Fibroblast of peridontal ligament (primary cell): ENCODE results near the gene MYCBP2.
"Not testable (repeated sequence)": the region's sequence is repeated elsewhere in the genome, so short reads cannot be mapped to it uniquely, and the experiment has no call there.

Experiments used
- DNase-seq: peaks from one replicate; pipeline ENCODE4 v3.0.0-alpha.2; 2010; ENCODE audit errors: extremely low read depth

MYCBP2 gene

DNA sequence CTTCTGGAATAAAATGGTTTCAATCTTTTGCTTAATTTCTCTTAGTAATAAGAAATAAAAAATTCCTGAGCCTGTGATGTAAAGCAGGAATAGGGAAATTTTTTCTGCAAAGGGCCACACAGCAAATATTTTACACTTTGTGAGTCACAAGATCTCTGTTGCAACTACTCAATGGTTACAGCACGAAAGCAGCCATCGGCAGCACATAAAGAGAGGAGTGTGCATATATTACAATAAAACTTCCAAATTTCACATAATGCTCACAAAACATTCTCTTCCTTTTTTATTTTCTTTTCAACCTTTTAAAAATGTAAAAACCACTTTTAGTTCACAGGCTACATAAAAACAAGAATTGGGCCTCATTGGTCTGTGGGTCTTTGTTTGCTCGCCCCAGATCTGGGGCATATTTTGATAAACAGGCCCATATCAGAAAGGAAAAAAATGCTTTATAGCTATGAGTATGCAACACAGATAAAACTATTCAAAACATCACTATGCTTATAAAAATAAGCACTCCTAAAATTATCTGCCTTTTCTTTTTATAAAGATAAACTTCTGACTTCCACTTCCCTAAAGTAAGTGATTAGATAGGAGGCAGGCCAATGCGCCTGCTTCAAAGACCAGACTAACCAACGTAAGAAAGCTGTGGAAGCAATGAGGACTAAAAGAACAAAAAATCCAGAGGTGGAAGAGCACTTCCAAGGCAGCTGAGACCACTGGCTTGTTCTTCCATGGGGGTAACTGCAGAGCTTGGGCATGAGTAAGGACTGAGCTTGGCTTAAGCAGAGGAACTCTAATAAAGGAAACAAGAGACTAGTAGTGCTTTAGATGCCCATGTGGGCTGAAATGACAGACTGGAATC lies 26.5 kb downstream of the MYCBP2 start:
- DNase-seq = peak; percentile 78

DNA sequence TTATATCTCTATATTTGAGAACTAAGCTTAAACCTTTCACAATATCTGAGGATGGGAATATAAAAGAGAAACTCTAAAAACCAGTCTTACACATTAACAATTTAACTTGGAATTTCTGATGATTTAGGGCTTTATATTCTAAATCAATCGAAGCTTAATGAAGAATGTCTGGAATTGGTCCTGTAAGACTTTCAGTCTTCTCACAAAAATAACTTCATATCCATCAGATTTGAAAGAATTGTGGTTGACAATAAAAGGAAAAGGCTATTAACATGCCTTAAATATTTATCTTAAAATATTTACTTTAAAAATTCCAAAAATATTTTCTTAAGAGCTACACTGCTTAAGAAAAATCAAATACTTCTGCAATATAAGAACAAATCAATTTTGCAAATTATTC lies 27.3 kb downstream of the MYCBP2 start:
- peak; percentile 11 for DNase-seq

DNA sequence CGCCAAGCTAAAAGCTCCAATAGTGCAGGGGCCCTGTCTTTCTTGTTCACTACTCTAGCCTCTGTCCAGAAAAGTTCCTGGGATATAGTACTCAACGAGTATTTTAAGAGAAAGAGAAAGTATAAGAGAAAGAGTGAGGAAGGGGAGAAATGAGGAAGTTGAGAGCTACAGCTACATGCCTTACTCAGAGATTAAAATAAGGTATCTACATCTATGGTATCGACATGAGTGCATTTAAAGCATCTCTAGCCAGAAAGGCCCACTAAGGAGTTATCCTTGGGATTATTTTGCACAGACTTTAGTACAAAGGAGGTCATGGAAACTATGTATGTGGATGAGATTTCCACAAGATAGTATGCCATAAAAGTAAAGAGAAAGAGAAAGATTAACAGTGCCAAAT lies 28.5 kb downstream of the MYCBP2 start:
- no peak for DNase-seq

DNA sequence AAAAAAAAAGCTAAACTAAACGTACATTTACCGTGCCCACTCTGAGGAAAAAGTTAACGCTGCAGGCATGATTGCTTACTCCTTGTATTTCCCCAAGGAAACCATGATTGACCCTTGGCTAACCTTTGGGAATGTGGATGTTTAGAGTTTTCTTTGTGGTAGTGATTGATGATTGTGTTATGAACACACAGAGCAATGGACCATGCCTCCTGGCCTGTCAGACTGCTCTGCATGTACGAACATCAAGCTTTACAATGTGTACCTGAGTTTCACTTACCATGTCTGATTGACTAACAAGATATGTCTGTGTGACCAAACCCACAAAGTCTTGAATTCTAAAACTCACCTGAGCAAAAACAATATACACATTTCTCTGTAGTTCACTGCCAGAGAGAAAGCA lies 35.1 kb downstream of the MYCBP2 start:
- no peak for DNase-seq

DNA sequence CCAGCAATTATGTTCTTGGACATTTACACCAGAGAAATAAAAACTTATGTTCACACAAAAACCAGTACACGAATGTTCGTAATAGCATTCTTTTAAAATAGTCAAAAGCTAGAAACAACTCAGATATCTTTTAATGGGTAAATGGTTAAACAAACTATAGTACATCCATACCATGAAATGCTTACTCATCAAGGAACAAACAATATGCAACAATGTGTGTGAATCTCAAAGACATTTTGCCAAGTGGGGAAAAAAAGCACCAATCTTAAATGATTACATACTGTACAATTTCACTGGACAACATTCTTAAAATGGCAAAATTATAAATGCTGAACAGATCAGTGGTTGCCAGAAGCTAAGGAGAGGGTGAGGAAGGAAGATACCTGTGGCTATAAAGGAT lies 36.6 kb downstream of the MYCBP2 start:
- no peak for DNase-seq

DNA sequence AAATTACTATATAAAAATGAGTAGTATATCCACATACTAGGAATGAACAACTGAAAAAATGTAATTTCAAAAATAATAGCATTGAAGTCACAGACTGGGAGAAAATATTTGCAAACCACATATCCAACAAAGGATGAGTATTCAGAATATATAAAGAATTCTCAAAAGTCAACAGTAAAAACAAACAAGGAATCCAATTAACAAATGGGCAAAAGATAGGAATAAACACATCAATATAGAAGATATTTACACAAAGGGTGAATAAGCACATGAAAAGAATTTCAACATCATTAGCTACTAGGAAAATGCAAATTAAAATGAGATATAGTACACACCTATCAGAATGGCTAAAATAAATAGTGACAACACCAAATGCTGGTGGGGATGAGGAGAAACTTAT lies 37.0 kb downstream of the MYCBP2 start:
- no peak for DNase-seq

DNA sequence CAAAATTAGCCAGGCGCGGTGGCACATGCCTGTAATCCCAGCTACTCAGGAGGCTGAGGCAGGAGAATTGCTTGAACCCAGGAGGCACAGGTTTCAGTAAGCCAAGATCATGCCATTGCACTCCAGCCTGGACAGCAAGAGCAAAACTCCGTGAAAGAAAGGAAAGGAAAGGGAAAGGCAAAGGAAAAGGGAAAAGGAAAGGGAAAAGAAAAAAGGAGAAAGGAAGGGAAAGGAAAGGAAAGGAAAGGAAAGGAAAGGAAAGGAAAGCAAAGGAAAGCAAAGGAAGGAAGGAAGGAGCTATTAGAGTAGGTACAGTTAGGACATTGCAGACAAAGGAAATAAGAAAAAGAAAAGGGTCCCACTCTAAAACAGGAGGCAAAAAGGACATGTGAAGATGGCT lies 41.3 kb downstream of the MYCBP2 start:
- not testable (repeated sequence) for DNase-seq

DNA sequence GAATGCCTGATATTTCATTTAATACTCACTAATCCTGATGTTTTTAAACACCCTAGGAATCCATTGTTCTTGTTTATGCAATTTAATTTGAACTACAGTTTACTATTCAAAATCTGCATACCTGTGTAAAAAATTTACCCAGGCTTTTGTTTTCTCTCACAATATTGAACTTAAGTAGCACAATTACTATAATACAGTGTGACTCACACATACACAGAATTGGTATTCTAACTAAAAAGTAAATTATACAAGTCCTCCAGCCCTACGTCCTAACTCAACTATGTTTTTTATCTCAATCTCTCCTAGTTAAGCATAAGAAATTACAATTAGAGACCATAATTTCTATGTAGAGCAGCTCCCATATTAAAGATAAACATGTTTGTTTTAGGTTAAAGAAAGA lies 41.8 kb downstream of the MYCBP2 start:
- no peak for DNase-seq

DNA sequence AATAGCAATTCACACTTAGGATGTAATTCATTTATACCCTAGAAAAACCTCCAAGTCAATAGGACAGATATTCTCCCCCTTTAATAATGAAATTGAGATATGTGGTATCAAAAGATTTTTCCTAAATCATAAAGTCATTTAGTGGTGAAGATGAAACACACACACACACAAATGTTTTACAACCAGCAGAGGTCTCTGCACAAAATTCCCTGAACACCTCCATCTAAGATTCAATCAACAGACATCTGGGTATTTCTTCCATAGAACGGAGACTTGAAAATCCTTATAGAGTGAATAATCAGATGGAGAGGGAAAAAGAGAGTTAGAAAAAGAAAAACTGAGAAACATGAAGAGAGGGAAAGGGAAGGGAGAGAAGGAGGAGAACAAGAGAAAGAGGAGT lies 52.8 kb downstream of the MYCBP2 start:
- DNase-seq = no peak

DNA sequence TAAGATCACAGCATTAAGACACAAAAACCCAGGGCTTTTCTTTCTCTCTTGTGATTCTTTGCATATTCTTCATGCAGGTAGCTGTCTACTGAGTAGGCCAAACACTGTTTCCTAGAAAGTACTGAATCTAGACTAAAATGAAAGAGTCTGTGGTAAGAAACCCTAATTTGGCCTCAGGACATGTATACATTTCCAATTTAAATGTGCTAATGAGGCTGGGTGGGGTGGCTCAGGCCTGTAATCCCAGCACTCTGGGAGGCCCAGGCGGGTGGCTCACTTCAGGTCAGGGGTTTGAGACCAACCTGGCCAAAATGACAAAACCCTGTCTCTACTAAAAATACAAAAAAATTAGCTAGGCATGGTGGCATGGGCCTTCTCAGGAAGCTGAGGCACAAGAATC lies 57.8 kb downstream of the MYCBP2 start:
- no peak for DNase-seq

DNA sequence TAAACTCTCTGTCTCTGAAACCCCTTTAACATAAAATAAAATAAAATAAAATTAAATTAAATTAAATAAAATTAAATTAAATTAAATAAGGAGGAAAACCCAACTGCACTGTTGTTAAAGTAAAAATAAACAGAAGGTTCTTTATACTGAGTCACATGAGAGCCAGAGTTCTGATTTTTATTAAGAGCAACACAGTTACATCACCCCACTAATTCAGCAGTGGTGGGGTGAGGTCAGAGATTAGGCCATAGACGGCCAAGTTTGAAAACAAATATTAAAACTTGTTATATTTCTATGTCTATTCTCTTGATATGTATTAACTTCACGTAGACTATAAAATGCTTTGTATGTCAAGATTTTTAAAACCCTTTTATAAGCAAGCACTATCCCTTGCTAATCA lies 59.5 kb downstream of the MYCBP2 start:
- DNase-seq = peak; percentile 20

DNA sequence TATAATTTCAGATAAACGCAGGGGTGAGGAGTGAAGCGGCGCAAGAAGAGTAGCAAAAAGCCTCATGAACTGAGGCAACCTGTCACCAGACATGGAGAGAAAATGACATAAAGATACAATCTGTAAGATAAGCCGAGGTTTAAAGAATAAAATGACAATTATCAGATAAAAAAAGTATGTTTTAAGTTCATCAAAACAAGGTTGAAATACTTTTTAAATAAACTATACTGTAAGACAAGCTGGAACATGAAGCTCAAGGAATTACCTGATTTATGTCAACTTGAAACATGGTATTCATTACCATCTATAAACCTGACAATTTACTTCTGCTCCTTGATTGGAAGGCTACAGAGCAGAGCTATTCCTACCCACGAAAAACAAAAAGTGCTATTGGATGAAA lies 61.6 kb downstream of the MYCBP2 start:
- DNase-seq = no peak

DNA sequence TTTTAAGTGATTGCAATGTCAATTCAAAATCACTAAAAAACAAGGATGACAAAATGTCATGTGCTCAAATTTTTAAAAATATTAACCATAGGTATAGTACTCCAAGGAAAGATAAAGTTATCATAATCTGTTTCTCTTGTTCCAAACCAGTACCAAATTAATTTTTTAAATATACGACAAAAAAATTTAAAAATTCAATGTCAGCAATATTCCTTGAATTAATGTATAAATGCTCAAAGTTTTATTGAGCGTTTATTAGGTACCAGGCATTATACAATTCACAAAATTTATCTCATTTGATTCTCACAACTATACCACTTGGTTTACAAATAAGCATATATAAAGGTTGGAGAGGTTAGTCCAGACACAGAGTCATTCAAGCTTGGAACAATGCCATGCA lies 64.7 kb downstream of the MYCBP2 start:
- no peak for DNase-seq

DNA sequence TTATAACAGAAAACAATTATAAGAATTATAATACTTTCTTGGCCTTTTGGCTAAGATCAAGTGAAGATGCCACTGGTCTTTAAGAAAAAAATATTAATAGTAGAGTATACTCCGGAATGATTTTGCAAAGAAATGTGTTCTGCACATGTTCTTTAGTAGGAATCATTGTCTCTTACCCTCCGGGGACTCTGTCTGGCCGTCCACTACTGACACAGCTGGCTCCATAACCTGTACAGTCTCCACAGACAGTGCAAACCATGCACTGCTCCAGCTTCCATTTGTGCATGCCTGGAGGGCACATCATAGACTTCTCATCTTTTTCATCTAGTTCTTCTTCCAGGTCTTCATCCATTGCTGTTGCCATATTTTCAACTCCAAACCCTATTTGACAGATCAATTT lies 75.9 kb downstream of the MYCBP2 start:
- no peak for DNase-seq

DNA sequence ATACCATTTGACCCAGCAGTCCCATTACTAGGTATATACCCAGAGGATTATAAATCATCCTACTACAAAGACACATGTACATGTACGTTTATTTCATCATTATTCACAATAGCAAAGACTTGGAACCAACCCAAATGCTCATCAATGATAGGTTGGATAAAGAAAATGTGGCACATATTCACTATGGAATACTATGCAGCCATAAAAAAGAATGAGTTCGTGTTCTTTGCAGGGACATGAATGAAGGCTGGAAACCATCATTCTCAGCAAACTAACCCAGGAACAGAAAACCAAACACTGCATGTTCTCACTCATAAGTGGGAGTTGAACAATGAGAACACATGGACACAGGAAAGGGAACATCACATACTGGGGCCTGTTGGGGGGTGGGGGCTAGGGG lies 81.7 kb downstream of the MYCBP2 start:
- not testable (repeated sequence) for DNase-seq

DNA sequence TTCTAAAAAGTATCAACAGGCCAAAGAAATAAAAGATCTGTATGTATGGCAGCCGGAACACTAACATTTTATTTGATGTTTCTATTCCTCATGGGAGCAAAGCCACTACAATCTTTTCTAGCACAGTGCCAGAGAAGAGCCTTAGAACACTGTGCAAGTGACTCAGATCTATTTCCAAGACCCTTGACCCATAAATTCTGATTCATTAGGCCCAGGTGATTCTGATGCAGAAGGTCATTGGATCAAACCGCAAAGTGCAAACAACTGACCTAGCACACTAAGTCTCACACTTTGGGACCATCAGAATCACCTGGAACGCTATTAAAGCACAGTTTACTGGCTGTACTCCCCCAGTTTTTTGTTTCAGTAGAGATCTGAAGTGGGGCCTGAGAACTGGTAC lies 87.6 kb downstream of the MYCBP2 start:
- no peak for DNase-seq

DNA sequence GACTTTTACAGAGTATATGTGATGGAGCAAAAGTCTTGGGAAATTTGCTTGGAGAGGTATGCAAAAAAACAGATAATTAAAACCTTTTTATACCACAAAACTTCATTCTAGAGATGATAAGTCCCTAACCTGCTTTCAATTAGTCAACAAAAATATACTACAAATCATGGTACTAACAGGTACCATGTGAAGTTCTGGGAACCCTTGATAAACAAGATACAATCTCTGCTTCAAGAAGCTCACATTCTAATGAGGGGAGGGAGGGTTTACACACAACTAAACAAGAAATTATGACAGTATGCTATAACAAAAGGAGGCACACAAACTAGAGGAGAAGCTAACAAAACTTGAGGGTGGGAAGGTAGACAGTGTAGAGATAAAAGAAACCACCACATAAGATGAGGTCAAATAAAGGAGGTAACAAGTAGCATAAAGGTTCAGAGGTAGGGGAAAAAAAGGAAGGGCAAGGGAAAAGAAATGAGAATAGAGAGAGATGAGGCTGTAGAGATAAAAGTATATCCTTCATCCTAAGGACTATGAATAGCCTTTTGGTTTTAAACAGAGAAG lies 91.4 kb downstream of the MYCBP2 start:
- DNase-seq = no peak

DNA sequence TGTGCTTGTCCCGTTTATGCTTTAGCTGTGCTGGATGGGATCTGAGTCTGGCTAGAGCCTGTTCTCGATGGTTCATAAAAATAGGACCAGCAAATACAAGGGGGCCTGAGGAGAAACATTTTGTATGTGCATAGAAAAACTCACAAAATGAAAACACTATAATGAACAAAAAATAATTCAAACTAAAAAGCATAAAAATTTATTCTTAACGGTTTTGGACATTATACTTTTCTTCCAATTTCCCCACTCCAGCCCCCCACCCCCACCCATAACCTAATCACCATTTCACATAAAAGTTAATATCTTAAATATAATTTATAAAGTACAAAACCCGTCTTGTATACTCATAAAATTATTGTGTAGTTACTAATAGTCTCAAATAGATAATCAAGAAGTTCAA lies 93.7 kb downstream of the MYCBP2 start:
- no peak for DNase-seq

DNA sequence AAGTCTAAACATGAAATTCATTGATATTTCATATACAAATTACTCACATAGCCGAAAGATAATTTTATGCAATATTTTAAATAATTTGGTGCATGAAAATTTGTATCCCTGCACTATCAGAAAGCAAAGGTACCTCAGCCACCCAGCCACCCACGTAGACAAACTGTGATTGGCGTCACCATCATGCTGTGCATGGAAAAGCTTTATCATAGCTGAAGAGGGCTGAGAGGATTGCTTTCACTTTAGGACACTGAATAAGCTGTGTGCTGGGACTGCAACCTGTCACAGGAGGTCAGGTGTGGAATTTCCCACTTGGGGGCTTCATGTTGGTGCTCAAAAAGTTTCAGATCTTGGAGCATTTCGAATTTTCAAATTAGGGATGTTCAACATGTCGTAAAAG lies 96.3 kb downstream of the MYCBP2 start:
- DNase-seq = no peak

DNA sequence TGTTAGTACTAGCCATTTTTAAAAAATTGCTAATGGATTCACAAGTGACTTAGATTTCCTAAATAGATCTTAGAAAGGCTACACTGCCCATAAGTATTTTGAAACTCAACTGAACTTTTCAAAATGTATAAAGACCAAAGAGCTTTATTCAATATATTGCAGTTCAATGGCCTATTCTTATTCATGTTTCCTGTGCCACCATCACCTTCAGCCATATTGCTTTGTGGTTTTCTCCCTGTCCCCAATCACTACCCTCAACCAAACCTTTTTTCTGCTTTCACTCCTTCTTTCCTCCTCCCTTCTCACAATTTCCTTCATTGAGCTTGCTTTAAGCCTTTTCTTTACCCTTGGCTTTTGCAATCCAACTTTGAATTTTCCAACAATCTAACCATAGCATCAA lies 100.9 kb downstream of the MYCBP2 start:
- DNase-seq = no peak

DNA sequence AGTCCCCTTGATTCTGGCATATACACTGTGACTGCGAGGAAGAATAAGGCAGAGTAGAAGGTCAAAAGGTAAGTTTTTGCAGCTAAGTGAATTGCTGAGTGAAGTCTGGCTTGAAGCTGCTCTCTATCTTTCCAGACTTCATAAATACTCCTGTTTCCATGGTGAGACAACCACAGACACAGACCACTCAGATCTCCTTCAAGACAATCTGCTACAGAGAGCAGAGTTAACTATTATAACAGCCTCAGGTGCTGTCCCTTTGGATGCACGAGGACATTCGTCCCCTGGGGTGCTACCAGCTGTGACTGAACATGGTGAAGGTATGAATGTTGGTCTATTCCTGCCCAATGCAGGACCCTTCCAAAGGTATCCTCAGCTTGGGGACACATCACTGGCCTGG lies 104.0 kb downstream of the MYCBP2 start:
- DNase-seq = no peak

DNA sequence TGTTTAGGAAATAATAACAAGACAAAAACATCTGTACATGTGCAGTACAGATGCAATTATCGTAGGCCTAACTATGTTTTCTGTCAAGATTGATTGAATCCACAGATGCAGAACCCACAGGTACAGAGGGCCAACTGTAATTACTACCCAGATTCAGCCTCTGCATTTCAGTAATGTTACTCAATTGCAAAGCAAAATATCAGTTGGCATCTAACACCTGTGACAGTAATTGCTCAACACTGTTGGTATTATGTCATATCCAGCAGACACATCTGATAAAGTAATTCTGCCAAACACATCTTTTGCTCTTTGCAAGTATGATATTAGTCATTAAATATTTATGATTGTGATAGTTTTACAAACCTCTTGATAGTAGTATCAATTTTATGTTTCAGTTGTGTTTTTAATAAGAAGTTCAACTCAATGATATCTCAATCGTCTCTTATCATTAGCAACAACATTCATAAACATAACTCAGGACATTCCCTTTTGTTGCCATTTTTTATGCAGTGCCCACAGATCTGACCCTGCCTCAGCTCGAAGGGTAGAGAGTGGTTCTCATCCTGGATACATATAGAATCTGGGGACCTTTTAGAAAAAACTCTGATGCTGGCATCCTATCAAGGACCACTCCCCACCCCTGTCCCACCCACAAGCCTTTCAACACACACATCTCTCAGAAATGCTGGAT lies 104.7 kb downstream of the MYCBP2 start:
- DNase-seq = no peak

DNA sequence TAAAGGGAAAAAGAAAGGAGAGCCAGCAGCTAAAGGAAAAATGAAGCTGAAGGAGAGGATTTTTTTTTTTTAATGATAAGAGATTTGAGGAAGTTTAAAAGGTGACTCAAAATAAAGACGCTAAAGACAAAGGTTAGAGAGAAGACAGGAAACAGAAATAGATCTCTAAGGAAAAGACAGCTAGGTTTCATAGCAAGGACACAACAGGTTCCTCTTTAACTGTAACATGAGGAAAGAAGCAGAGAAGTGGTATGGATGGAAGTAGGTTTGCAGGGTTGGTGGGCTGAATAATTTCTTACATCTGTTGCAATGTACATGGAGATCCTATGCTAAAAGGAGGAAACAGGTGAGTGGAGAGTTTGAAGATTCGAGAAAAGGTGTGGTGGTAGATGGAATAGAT lies 107.5 kb downstream of the MYCBP2 start:
- no peak for DNase-seq
